ENCODE results near the gene SLC12A6.

The SLC12A6 gene

DNA sequence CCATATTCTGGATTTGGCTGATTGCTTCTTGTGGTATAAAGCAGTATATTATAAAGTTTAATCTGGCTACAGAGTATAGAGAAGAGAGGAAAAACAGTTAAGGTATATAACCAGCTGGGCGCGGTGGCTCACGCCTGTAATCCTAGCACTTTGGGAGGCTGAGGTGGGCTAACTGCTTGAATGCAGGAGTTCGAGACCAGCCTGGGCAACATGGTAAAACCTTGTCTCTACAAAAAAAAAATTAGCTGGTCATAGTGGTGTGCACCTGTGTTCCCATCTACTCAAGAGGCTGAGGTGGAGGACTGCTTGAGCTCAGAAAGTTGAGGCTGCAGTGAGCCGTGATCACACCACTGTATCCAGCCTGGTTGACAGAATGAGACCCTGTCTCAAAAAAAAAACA lies 7.3 kb downstream of the SLC12A6 start:
- no peak for DNase-seq (ENCODE audit: low spot score)

GRCh38 chr15:34329006-34329405 lies 8.6 kb downstream of the SLC12A6 start:
- DNase-seq (ENCODE audit: low spot score): no peak

DNA sequence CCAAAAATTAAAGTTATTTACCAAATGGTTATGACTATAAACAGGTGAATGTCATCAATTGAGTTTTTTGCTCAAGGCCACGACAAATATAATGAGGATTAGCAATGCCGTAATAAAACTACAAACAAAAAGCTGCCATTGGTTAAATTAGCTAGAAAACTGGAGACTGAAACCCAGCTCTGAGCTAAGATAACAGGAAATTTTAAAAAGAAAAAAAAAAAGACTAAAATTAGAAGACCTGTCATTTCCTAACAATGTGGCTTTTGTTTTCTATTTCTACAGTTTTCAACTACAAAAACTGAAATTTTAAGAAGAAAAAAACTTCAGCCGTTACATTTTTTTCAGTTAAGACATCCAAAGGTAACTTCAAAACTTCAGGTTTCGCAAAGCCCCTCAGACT lies 9.7 kb downstream of the SLC12A6 start:
- DNase-seq (ENCODE audit: low spot score): no peak

DNA sequence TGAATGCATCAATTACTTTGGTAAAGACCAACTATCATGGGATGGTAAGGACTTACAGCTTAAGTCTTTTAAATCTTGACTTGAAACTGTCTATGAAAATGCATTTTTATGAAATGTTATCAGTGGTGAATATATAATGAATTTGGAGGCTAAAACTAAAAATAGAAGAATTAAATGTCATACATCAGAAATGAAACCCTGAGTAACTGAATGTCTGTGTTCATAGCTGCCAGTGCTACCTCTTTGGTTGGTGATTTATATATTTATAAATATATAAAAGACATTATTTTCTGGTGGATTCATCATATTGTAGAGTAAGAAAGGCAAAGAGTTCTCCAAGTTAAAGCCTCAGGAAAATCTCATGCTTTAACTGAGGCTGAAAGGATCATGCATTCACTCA lies 12.2 kb downstream of the SLC12A6 start:
- DNase-seq (ENCODE audit: low spot score): no peak

GRCh38 chr15:34324933-34325332 lies 12.6 kb downstream of the SLC12A6 start:
- DNase-seq (ENCODE audit: low spot score): no peak

DNA sequence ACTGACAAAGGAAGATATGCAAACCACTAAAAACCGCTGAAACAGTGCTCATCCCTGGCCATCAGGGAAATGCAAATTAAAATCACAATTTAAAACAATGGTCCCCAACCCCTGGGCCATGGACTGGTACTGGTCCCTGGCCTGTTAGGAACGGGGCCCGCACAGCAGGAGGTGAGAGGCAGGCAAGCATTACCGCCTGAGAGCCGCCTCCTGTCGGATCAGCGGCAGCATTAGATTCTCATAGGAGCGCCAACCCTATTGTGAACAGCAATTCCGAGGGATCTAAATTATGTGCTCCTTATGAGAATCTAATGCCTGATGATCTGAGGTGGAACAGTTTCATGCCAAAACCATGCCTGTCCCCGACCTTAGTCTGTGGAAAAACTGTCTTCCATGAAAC lies 14.4 kb downstream of the SLC12A6 start:
- DNase-seq (ENCODE audit: low spot score): no peak

DNA sequence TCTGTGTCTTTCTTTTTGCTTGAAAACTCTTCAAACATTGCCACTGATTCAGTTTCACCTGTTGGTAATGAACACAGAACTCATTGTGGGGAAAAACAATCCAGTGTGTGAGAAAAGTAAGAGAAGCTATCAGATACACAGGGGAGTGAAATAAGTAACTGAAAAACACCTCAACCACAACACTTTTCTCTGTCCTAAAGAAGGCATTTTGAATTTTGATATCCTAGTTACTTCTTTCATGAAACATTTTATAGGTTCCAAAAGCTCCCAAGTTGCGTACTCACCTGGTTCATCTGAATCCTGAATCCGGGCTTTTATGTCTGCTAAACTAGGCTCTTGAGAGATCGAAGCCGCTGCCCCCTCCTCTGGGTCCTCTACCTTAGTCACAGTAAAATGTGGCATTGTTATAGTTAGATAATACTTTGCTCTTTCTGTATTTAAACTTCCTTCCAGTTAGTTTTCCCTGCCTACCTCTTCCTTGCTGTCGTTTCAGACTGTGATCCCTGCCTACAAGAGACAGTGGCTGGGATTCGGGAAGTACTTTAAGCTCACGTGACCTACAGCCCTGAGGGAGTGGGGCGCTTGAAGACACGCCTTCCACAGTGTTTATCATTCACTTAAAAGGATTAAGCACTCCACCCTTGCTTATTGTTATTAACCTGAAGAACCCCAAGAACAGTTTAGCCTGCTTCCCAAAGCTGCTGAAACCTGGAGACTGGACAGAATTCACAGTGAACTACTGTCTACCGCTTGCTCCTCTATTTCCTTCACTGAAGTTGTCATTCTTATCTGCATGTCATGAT lies 19.1 kb downstream of the SLC12A6 start:
- peak; percentile 64 for DNase-seq (ENCODE audit: low spot score)

- DNase-seq (ENCODE audit: low spot score): no peak
Observed at GRCh38 chr15:34314491-34315490, 22.8 kb downstream of the SLC12A6 start.

DNA sequence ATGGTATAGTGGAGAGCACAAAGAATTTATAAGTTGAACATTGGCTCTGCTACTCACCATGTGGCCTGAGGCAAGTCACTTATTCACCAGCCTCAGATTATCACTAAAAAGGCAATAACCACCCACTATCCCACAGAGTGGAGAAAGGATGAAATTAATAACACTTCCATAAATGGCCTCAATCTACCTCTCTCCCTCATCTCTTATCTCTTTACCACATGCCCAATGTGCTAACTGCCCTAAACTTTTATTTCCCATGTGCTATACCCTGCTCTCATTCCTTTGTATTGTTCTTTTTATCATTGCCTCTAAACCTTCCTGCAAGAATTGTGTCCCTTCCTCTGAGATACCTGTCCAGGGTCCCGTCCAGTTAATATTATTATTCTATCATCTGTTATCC lies 26.0 kb downstream of the SLC12A6 start:
- DNase-seq (ENCODE audit: low spot score): no peak

DNA sequence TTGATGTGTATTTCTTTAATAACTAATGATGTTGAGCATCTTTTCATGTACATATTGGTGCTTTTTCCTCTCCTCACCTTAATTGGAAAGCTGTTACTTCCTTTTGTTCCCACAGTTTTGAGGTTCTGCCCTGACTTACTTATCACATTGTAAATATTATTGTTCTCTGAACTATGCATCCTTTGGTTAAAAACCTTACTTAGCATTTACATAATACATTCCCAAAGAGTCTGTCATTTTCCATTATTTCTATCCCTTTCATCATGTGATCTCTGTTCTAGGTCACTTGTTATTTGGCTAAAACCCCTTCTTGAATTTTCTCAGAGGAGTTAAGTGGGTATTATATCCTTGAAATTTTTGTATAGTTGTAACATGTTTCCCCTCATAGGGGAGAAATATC lies 33.0 kb downstream of the SLC12A6 start:
- no peak for DNase-seq (ENCODE audit: low spot score)

DNA sequence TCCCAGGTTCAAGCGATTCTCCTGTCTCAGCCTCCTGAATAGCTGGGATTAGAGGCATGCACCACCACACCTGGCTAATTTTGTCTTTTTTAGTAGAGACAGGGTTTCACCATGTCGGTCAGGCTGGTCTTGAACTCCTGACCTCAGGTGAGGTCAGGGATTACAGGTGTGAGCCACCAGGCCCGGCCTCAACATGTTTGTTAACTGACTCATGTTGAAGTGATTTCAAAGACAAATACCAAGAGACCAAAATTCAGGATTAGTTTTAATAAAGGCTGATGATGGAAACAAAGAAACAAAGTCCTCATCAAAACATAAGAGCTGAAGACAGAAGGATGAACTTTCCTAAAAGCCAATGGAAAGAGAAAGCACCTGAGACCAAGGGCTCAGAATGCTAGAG lies 36.5 kb downstream of the SLC12A6 start:
- DNase-seq (ENCODE audit: low spot score): no peak

- no peak for DNase-seq (ENCODE audit: low spot score)
Observed at GRCh38 chr15:34297059-34297458, 40.5 kb downstream of the SLC12A6 start.

DNA sequence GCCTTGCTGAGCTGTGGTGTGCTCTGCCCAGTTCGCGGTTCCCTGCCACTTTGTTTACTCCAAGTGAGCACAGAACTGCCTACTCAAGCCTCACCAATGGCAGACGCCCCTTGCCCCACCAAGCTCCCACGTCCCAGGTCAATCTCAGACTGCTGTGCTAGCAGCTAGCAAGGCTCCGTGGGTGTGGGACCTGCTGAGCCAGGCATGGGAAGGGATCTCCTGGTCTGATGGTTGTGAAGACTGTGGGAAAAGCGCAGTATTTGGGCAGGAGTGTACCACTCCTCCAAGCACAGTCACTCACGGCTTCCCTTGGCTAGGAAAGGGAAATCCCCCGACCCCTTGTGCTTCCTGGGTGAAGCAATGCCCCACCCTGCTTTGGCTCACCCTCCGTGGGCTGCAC lies 45.0 kb downstream of the SLC12A6 start:
- no peak for DNase-seq (ENCODE audit: low spot score)

DNA sequence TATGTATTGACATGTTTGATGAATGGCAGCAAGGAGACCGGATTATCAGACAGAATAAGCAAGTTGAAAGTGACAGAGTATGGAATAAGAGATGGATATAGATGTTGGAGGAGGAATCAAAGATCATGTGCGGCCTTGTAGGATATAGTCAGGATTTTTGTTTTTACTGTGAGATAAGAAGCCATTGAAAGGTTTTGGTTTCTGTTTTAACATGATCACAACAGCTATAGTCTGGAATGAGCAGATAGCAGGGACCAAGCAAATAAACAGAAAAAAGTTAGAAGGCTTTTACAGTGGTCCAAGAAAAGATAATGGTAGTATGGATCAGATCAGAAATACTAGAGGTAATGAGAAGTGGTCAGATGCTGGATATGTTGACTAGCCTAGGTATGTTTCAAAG lies 52.6 kb downstream of the SLC12A6 start:
- DNase-seq (ENCODE audit: low spot score): no peak

DNA sequence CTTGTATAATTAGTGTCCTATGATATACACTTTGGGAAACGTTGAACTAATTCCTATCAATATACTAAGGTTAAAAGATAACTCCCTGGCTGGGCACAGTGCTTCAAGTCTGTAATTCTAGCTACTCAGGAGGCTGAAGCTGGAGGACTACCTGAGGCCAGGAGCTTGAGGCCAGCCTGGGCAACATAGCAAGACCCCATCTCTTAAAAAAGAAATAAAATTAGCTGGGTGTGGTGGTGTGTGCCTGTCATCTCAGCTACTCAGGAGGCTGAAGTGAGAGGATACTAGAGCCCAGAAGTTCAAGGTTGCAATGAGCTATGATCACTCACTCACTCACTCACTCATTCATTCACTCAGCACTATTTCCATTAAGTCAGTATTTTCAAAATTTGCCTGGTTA lies 55.2 kb downstream of the SLC12A6 start:
- DNase-seq (ENCODE audit: low spot score): no peak

- DNase-seq (ENCODE audit: low spot score): no peak
Observed at GRCh38 chr15:34280193-34280592, 57.4 kb downstream of the SLC12A6 start.

DNA sequence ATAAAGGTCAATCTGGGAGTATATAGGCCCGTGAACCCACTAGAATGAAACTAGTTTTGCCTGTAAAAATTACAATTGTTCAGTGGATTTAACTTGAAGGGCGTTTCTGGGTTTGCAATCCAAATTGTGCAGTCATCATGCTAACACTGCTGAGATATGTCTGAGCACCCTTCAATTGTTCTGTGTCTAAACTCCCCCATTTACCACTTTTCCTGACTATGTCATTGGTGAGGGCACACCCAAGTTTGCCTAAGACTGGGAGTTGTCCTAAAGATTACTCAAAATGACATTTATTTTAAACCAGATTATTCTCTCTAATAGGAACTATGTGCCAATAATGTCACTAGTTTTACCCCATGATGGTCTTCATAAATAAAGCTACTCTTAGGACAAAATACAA lies 58.2 kb downstream of the SLC12A6 start:
- no peak for DNase-seq (ENCODE audit: low spot score)

- no peak for DNase-seq (ENCODE audit: low spot score)
Observed at GRCh38 chr15:34275721-34276120, 61.9 kb downstream of the SLC12A6 start.

DNA sequence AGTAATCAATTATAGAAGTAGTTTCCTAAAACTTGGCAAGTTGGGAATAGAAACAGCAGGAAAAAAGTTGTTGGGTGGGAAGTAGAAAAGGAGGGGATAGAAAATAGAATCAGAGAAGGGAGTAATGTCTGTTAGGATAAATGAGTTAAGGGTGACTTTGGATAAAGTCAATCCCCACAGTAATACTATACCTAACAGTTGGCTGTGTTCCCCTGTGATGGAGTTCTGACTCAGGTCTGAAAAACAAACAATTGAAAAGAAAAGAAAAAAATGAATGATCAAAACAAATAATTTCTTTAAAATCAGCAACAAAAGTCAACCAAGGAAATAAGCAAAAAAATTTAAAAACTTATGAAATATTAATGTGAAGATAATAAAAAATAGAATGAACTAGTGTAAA lies 62.4 kb downstream of the SLC12A6 start:
- DNase-seq (ENCODE audit: low spot score): no peak

DNA sequence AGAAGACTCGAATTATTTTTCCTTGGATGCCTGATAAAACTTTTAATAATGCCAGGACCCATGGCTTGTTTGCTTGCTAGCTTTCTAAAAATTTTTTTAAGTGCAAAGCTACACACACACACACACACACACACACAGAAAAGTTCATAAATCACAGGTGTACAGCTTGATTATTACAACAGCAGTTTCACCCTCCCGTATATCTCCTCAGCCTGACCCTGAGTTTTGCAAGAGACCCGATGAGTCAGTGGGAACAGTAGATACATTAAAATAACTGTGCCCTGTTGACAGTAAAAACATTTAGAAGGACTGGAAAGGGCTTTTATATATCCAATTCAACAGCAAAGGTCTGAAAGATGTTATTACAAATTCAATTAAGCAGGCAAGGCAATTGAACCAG lies 66.1 kb downstream of the SLC12A6 start:
- DNase-seq (ENCODE audit: low spot score): peak; percentile 60

- DNase-seq (ENCODE audit: low spot score): no peak
Observed at GRCh38 chr15:34266751-34267150, 70.8 kb downstream of the SLC12A6 start.

- no peak for DNase-seq (ENCODE audit: low spot score)
Observed at GRCh38 chr15:34264076-34264475, 73.5 kb downstream of the SLC12A6 start.

GRCh38 chr15:34262362-34262761 lies 75.2 kb downstream of the SLC12A6 start:
- DNase-seq (ENCODE audit: low spot score): no peak

Data from AG08395 (cell line).